GM19395 (cell line): ENCODE data around the gene KRI1.
"Not testable (repeated sequence)": the region's sequence is repeated elsewhere in the genome, so short reads cannot be mapped to it uniquely, and the experiment has no call there.

ENCODE experiments used
- ATAC-seq: cut with Tn5 transposase; IDR thresholded peaks from one replicate; pipeline ENCODE4 v1.9.1; 2021; ENCODE audit warnings: mild to moderate bottlenecking, moderate library complexity; ENCODE audit not compliant: unreplicated experiment

The KRI1 gene

DNA sequence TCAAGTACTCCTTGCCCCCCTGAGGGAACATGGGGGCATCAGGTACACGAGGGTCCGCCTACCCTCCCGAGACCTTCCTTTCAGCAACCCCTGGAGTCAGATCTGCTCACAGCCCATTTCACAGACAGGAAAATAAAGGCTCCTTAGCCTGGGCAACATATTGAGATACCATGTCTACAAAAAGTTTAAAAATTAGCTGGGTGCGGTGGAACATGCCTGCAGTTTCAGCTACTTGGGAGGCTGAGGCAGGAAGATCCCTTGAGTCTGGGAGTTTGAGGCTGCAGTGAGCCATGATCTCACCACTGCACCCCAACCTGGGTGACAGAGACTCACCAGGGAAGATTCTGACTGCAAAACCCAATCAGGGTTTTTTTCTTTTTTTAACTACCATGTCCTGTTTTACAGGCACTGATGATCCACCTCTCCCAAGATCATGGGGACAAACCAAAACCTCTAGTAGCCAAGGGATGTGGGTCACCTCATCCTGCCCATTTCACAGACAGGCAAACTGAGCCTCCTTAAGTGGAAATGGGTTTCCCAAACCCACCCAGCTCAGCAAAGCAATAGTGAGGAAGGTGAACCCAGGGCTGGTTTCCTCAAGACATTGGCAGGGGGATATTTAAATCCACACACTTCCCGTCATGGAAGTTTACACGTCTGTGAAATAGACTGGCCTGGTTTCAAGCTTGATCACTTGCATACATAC lies 9.4 kb upstream of the KRI1 start:
- ATAC-seq, result no peak

DNA sequence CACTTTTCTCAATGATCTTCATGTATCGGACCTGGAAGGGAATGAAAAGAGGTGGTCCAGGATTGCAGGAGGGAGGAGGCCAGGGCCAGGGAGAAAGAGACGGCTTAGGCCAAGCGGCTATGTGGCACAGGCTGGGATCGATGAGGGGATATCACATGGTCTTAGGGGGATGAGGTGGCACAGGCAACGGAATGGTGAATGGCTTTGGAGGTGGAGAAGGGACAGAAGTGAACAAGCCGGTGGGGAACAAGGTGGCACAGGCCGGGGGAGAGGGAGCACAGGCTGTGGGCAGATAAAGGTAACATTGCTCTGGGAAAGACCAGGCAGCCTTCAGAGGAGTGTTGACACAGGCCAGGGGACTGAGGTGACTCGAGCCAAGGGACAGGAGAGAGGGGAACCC lies 8.7 kb upstream of the KRI1 start:
- ATAC-seq, result no peak

GRCh38 chr19:10573793-10574192 lies 8.0 kb upstream of the KRI1 start:
- ATAC-seq, result not testable (repeated sequence)

DNA sequence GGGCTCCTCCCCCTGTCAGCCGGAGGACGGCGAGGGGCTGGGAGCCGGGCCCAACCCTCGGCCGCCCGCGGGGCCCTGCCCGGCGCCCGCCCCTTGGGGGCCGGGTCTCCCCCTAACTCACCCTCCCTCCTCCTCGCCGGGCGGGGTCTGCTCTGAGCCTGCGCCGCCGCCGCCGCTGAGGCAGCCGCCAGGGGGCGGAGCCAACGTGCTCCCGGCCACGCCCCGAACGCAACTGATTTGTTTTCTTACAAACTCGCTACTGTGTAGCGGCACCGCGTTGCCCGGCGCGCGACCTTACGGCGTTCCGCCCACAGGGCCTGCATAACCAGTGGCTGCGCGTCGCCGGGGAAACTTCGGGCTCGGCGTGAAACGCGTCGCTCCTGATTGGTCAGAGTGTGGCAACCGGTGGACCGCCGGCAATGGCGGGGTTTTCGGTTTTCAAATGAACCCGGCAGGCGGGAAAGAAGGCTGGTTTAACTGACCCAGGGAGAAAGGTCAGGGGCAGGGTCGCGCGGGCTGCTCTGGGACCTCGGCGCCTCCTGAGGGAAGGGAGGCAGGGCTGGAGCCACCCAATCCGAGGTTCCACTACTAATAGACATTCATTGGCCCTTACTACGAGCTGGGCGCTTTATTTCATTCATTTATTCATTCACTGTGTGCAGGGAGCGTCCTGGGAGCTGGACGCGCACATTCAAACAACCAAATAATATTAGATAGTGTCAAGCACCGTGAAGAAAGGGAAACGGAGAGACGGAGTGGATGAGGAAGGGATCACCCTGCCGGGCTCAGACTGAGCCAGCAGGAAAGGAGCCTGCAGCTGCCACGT lies 3.2 kb upstream of the KRI1 start, which contains the start of gene CDKN2D:
CDKN2D (minus strand) TSS at position 154 of the 826 bp plus-strand sequence. CDS start 326 bp downstream, outside the sequence.
- ATAC-seq, result peak; percentile 67

DNA sequence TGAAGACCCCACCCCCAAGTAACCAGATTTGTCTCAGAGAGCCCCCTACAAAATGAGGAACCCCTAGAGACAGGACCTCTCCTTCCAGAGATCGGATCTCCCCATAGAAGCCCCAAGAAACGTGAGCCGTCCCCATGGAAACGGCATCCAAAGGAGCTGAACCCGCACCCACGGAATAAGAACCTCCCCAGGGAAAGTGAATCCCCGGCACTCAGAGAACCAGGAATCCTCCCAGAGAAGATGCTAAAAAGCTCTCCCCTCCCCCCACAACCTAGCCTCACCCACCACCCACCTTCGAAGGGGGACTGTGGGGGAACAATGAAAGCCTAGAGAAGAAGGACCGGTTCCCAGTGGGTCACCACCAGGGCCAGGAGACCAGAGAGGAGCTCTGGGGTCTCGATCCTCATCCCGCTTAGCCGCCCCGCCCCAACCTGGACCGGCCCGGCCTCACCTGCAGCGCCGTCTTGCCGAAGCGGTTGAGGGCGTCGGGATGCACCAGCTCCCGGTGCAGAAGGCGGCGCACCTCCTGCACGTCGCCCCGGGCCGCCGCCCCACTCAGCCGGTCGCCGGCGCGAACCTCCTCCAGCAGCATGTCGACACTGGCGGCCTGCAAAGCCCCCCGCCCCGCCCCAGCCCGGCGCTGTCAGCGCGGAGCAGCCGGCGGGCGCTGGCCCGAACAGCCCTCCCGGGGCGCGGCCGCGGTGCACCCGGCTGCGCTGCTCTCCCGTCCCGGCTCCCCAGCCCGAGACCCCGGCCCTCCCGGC lies 2.4 kb upstream of the KRI1 start:
- ATAC-seq, result no peak

DNA sequence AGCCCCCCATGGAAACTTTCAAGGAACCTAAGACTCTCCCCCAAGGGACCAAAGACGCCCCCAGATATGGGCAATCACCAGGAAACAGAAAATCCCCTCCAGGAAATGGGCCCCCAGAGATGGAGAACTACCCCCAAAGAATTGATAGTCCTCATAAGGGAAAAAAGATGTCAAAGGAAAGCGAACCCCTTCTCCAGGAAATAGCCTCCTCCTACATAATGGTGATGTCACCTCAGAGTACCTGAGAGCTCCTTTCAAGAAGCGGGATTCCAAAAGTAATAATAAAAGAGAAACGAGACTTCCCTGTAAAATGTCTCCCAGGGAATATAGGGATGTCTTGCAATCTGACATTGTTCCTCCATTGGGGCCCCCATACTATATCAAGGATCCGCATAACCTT lies 1.8 kb upstream of the KRI1 start:
- no peak for ATAC-seq

GRCh38 chr19:10566658-10567410 lies 1.0 kb upstream of the KRI1 start:
- ATAC-seq, result no peak

DNA sequence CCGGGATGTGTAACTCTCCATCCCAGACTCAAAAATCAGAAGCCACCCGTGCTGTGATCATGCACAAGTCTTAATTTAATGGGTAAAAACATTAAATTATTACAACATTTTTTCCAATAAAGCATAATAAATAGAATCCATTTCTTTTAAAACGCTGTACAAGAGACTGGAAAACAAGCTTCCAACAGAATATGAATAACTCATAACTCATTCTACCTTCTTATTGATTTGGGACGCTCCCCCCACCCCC lies 523 bp upstream of the KRI1 start:
- ATAC-seq, result no peak

- no peak for ATAC-seq
These were observed 713 bp downstream of the KRI1 start for GRCh38 chr19:10565028-10565566.

DNA sequence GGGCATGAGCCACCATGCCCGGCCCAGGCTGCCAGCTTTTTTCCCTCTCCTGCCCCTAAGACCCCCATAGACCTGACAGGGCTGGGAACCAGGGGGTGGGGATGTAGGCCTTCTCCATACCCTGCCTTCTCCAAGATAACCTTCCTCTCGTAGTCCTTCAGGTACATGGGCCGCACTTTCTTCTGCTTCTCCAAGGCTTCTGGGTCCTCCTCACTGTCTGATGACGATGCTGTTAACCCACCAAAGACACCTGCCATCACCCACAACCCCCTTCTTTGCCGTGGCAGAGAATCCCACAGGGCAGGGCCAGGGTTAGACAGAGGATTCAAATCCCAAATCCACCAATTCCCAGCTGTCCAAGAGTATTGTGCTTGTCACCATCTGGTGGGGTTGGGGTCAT lies 3.2 kb downstream of the KRI1 start:
- no peak for ATAC-seq

DNA sequence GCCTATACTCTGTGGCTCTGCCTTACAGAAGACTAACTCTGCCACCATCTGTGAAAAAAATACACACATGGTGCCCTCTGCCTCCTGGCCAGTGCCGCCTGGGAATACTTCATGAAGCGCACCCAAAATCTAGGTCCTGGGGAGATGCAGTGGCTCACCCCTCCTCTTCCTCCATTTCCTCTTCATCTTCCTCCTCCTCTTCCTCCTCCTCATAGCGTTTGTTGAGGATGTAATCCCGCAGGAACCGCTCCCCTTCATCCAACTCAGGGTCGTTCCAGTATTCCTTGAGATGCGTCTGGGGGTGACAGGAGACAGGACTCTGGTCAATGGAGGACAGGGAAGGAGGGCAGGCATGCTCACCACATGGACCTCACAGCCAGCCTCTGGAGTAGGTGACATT lies 5.7 kb downstream of the KRI1 start:
- ATAC-seq, result no peak

- ATAC-seq, result no peak
These were observed 8.1 kb downstream of the KRI1 start for GRCh38 chr19:10557603-10558197.

GRCh38 chr19:10555610-10555973 lies 10.2 kb downstream of the KRI1 start:
- no peak for ATAC-seq

- no peak for ATAC-seq
These were observed 10.8 kb downstream of the KRI1 start for GRCh38 chr19:10554760-10555609.

- ATAC-seq, result peak; percentile 77
These were observed 11.8 kb downstream of the KRI1 start for GRCh38 chr19:10553943-10554381.

GRCh38 chr19:10553087-10553667 lies 12.6 kb downstream of the KRI1 start:
- no peak for ATAC-seq

- no peak for ATAC-seq
These were observed 13.2 kb downstream of the KRI1 start for GRCh38 chr19:10552510-10553053.

DNA sequence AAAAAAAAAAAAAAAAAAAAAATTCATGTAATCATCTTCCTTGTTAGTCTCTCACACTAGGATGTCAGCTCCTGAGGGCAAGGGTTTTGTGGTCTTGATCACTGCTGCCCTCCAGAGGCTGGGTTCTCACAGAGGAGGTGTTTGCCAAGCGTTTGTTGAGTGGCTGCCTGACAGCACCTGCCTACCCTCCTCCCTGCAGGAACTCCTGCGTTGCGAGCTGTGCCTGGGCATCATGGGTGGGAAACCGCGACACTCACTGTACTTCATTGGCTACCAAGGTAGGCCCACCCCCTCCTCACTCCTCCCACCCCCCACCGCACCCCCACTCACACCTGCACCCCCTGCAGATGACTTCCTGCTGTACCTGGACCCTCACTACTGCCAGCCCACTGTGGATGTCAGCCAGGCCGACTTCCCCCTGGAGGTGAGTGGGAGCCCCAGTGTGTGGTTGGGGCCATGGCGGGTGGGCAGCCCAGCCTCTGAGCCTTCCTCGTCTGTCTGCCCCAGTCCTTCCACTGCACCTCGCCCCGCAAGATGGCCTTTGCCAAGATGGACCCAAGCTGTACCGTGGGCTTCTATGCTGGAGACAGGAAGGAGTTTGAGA lies 14.0 kb downstream of the KRI1 start:
- no peak for ATAC-seq
